ENCODE results near the gene GNPTG. TPM values are rescaled to one million over a fixed set of nuclear protein-coding genes. Genes with fewer than 3 reads are reported as not detected.

The GNPTG gene
- total RNA-seq, 1 experiment from 2014 or later = 20.9 TPM

DNA sequence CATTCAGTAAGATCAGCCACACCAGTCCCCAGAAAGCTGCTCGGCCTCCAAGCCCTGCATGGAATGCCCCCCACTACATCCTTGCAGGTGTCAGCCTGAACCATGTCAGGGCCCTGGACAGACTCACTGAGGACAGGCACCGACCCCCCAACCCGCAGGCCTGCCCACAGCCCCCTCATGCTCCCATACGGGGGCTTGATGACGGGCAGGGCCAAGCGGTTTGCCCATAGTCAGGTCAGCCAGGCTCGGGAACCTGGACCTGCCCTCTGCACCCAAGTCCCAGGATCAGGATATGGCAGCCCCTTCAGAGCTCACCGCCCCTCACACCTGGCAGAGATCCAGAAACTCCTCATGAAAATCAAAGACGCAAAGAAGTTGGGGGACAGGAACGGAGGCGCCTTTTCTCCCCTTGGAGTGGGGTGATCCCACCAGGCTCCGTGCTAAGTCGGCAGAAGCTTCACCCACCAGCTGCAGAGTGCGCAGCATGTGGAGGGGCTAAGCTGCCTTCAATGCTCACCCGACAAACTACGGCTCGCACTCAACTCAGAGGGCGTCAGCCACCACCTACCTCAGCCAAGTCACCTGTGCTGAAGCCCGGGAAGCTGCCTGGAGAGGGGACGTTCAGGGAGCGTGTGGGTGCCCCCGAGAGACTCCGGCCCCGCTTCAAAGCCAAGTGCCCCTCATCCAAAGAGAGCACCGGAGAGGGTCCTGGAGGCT lies 26.5 kb downstream of the GNPTG start:
- intact Hi-C loops (cut with micrococcal nuclease; ENCODE audit: unreplicated experiment) = no loop called here
- H3K4me3 ChIP-seq (ENCODE audit: low read depth, low read length, poor library complexity, severe bottlenecking) = peak overlapping the region; percentile 90
- H3K27me3 ChIP-seq (replicated peaks; ENCODE audit: insufficient read depth, low read depth, low read length, poor library complexity) = no peaks in the 10 kb centered on the region
- peaks cover 10% of the 10 kb centered on the region for H3K36me3 ChIP-seq (ENCODE audit: insufficient read depth, low read length, poor library complexity, severe bottlenecking)
- ChIA-PET CTCF (no interaction called here), POLR2A (ENCODE audit: low non-redundant PET) (interaction anchor here (0.5 kb wide), 1 partner anchor 38 kb away, joined by 3 read pairs; no protein-coding TSS in a partner anchor)
- TF ChIP-seq EZH2 (IDR thresholded peaks at IDR 0.05; ENCODE audit: borderline replicate concordance, low read depth, low read length, poor library complexity, severe bottlenecking) = no peak
- TF ChIP-seq, protein P1, sequence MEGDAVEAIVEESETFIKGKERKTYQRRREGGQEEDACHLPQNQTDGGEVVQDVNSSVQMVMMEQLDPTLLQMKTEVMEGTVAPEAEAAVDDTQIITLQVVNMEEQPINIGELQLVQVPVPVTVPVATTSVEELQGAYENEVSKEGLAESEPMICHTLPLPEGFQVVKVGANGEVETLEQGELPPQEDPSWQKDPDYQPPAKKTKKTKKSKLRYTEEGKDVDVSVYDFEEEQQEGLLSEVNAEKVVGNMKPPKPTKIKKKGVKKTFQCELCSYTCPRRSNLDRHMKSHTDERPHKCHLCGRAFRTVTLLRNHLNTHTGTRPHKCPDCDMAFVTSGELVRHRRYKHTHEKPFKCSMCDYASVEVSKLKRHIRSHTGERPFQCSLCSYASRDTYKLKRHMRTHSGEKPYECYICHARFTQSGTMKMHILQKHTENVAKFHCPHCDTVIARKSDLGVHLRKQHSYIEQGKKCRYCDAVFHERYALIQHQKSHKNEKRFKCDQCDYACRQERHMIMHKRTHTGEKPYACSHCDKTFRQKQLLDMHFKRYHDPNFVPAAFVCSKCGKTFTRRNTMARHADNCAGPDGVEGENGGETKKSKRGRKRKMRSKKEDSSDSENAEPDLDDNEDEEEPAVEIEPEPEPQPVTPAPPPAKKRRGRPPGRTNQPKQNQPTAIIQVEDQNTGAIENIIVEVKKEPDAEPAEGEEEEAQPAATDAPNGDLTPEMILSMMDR (conservative IDR thresholded peaks at IDR 0.05; ENCODE audit: low read depth, low read length) = no peak
- TSS peak; percentile 71 for BruUV-seq (replicated peaks)
- H3K27ac ChIP-seq (ENCODE audit: low read depth, low read length, poor library complexity, severe bottlenecking) = peak overlapping the region; percentile 97
- peaks cover 16% of the 10 kb centered on the region for H3K4me1 ChIP-seq (ENCODE audit: insufficient read depth, low read length, poor library complexity, severe bottlenecking)
- DNase-seq (ENCODE audit: low spot score) = peak; percentile 37
- H3K9me3 ChIP-seq (ENCODE audit: low read depth, low read length, poor library complexity, severe bottlenecking) = no peaks in the 10 kb centered on the region

DNA sequence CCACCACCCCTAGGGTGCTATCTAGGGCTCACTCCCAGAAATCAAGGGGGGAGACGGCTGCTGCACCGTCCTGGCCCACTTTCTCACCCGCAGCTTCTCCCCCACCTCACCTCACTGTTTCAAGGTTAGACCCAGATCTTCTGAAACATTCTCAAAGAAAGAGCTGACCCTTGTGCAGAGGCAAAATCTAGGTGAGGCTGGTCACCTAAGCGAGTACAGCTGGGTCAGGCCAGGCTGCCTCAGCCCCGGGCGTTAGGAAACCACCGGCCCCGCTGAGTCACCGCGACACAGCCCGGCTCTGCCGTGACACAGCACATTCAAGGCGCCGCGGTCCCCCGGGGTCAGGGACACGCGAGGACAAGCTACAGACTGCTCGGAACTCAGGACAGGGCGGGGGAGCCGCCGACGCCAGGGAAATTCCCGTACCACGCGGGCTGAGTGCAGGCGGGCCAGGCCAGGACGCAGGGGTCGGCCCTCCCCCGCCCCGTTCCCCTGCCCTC lies 27.1 kb downstream of the GNPTG start:
- BruUV-seq (replicated peaks) = no TSS peak
- Histone ChIP-seq H3K27me3 (replicated peaks; ENCODE audit: insufficient read depth, low read depth, low read length, poor library complexity) (no peaks in the 10 kb centered on the region), H3K27ac (ENCODE audit: low read depth, low read length, poor library complexity, severe bottlenecking) (peak overlapping the region; percentile 97), H3K4me1 (ENCODE audit: insufficient read depth, low read length, poor library complexity, severe bottlenecking) (peaks cover 16% of the 10 kb centered on the region), H3K4me3 (ENCODE audit: low read depth, low read length, poor library complexity, severe bottlenecking) (peak overlapping the region; percentile 90), H3K36me3 (ENCODE audit: insufficient read depth, low read length, poor library complexity, severe bottlenecking) (peaks cover 10% of the 10 kb centered on the region), H3K9me3 (ENCODE audit: low read depth, low read length, poor library complexity, severe bottlenecking) (no peaks in the 10 kb centered on the region)
- TF ChIP-seq EZH2 (IDR thresholded peaks at IDR 0.05; ENCODE audit: borderline replicate concordance, low read depth, low read length, poor library complexity, severe bottlenecking) = no peak
- TF ChIP-seq, protein P1 (conservative IDR thresholded peaks at IDR 0.05; ENCODE audit: low read depth, low read length) = no peak
- ChIA-PET CTCF (no interaction called here), POLR2A (ENCODE audit: low non-redundant PET) (interaction anchor here (0.7 kb wide), 1 partner anchor 22 kb away, joined by 3 read pairs; no protein-coding TSS in a partner anchor)
- peak; percentile 54 for DNase-seq (ENCODE audit: low spot score)
- intact Hi-C loops (cut with micrococcal nuclease; ENCODE audit: unreplicated experiment) = no loop called here

DNA sequence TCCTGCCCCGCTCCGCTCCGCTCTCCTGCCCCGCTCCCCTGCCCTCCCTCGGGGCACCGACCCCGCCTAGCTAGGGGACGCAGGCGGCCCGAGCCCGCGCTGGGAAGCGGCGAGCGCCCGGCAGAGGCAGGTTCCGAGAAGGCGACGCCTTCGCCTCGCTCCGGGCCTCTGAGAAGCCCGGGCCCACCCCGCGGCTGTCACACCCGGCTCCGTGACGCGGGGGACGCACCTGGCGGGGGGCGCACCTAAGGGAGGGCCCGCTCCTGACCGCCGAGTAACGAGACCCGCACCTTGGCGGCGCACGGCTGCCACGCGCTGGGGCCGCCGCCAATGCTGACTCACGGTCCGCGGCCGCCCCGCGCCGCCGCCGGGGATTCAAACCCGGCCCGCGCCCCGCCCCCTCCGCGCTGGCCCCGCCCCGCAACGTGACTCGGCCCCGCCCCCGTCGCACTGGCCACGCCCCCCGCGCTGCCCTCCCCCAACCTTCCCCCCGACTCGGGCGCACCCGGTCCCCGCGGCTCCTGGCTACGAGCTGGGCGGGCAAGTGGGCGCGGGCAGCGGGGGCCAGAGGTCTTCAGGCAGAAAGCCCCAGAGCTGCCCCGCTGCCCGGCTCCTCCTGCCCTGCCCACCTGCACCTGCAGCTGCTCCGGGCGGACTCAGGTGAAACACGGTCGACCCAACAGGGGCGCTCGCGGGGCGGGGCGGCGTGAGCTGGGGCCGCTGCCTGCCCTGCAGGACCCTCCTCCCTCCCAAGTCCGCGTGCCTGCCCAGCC lies 27.8 kb downstream of the GNPTG start:
- TF ChIP-seq EZH2 (IDR thresholded peaks at IDR 0.05; ENCODE audit: borderline replicate concordance, low read depth, low read length, poor library complexity, severe bottlenecking) = no peak
- TF ChIP-seq, protein P1 (conservative IDR thresholded peaks at IDR 0.05; ENCODE audit: low read depth, low read length) = peak; percentile 21; the same call in 1 of the 2 replicates
- DNase-seq (ENCODE audit: low spot score) = peak; percentile 75
- H3K4me1 ChIP-seq (ENCODE audit: insufficient read depth, low read length, poor library complexity, severe bottlenecking) = peaks cover 16% of the 10 kb centered on the region
- peak overlapping the region; percentile 97 for H3K27ac ChIP-seq (ENCODE audit: low read depth, low read length, poor library complexity, severe bottlenecking)
- H3K4me3 ChIP-seq (ENCODE audit: low read depth, low read length, poor library complexity, severe bottlenecking) = peak overlapping the region; percentile 90
- no peaks in the 10 kb centered on the region for H3K9me3 ChIP-seq (ENCODE audit: low read depth, low read length, poor library complexity, severe bottlenecking)
- H3K36me3 ChIP-seq (ENCODE audit: insufficient read depth, low read length, poor library complexity, severe bottlenecking) = peaks cover 7% of the 10 kb centered on the region
- ChIA-PET POLR2A (ENCODE audit: low non-redundant PET) (interaction anchor here (0.7 kb wide), 1 partner anchor 22 kb away, joined by 3 read pairs; no protein-coding TSS in a partner anchor), CTCF (interaction anchor here (0.6 to 0.9 kb wide), 3 partner anchors 14 to 298 kb away, joined by 4 to 6 read pairs (median 4); no protein-coding TSS in a partner anchor)
- no TSS peak for BruUV-seq (replicated peaks)
- no peaks in the 10 kb centered on the region for H3K27me3 ChIP-seq (replicated peaks; ENCODE audit: insufficient read depth, low read depth, low read length, poor library complexity)
- intact Hi-C loops (cut with micrococcal nuclease; ENCODE audit: unreplicated experiment) = no loop called here
